ENCODE results near the gene XXYLT1.

Gene XXYLT1

GRCh38 chr3:195124378-195124992, 146.5 kb downstream of the XXYLT1 start:
- TF ChIP-seq ZNF8 (CRISPR knock-in tag; IDR thresholded peaks at IDR 0.05) (peak; percentile 19; the same call in 1 of the 2 replicates), ZFP3 (CRISPR knock-in tag; IDR thresholded peaks at IDR 0.05) (no peak)
- no peak for ATAC-seq

- TF ChIP-seq ISL1 (CRISPR knock-in tag; IDR thresholded peaks at IDR 0.05) = no peak
- TF ChIP-seq TOX (CRISPR knock-in tag; IDR thresholded peaks at IDR 0.05; ENCODE audit: borderline replicate concordance) = no peak
- no peak for TF ChIP-seq ZC3H10 (CRISPR knock-in tag; IDR thresholded peaks at IDR 0.05)
- no peak for TF ChIP-seq POU6F1 (CRISPR knock-in tag; IDR thresholded peaks at IDR 0.05; ENCODE audit: borderline replicate concordance, low read depth)
- TF ChIP-seq GLIS3 (CRISPR knock-in tag; IDR thresholded peaks at IDR 0.05) = no peak
- TF ChIP-seq ZNF565 (CRISPR knock-in tag; conservative IDR thresholded peaks at IDR 0.05; ENCODE audit: low read depth) = no peak
- TF ChIP-seq ZFP3 (CRISPR knock-in tag; IDR thresholded peaks at IDR 0.05) = no peak
- no peak for TF ChIP-seq BACH2 (CRISPR knock-in tag; IDR thresholded peaks at IDR 0.05; ENCODE audit: borderline replicate concordance)
- TF ChIP-seq OSR1 (CRISPR knock-in tag; IDR thresholded peaks at IDR 0.05) = no peak
- no peak for ATAC-seq
Observed at GRCh38 chr3:195123281-195123691, 147.7 kb downstream of the XXYLT1 start.

- TF ChIP-seq ZFP30 (CRISPR knock-in tag; IDR thresholded peaks at IDR 0.05) = no peak
- TF ChIP-seq TSHZ2 (CRISPR knock-in tag; IDR thresholded peaks at IDR 0.05) = no peak
- no peak for TF ChIP-seq ESRRG (CRISPR knock-in tag; IDR thresholded peaks at IDR 0.05)
- no peak for TF ChIP-seq CREB5 (CRISPR knock-in tag; IDR thresholded peaks at IDR 0.05; ENCODE audit: low read depth)
- TF ChIP-seq CSDC2 (CRISPR knock-in tag; IDR thresholded peaks at IDR 0.05) = no peak
- no peak for TF ChIP-seq PPARA (CRISPR knock-in tag; IDR thresholded peaks at IDR 0.05; ENCODE audit: borderline replicate concordance)
- no peak for TF ChIP-seq POU6F1 (CRISPR knock-in tag; IDR thresholded peaks at IDR 0.05; ENCODE audit: borderline replicate concordance, low read depth)
- no peak for TF ChIP-seq BACH2 (CRISPR knock-in tag; IDR thresholded peaks at IDR 0.05; ENCODE audit: borderline replicate concordance)
- no peak for TF ChIP-seq ARNTL (CRISPR knock-in tag; IDR thresholded peaks at IDR 0.05; ENCODE audit: borderline replicate concordance, low read depth)
- no peak for TF ChIP-seq GLIS3 (CRISPR knock-in tag; IDR thresholded peaks at IDR 0.05)
- no peak for TF ChIP-seq SNAI2 (CRISPR knock-in tag; IDR thresholded peaks at IDR 0.05)
- ATAC-seq = no peak
Observed at GRCh38 chr3:195122261-195122660, 148.7 kb downstream of the XXYLT1 start.

GRCh38 chr3:195120267-195120601, 150.7 kb downstream of the XXYLT1 start:
- TF ChIP-seq TOX (CRISPR knock-in tag; IDR thresholded peaks at IDR 0.05; ENCODE audit: borderline replicate concordance) = no peak
- no peak for TF ChIP-seq ZFP30 (CRISPR knock-in tag; IDR thresholded peaks at IDR 0.05)
- TF ChIP-seq GLIS3 (CRISPR knock-in tag; IDR thresholded peaks at IDR 0.05) = no peak
- no peak for TF ChIP-seq ZFP3 (CRISPR knock-in tag; IDR thresholded peaks at IDR 0.05)
- no peak for TF ChIP-seq SNAI2 (CRISPR knock-in tag; IDR thresholded peaks at IDR 0.05)
- no peak for TF ChIP-seq CSDC2 (CRISPR knock-in tag; IDR thresholded peaks at IDR 0.05)
- no peak for TF ChIP-seq PPARA (CRISPR knock-in tag; IDR thresholded peaks at IDR 0.05; ENCODE audit: borderline replicate concordance)
- TF ChIP-seq PATZ1 (CRISPR knock-in tag; IDR thresholded peaks at IDR 0.05; ENCODE audit: borderline replicate concordance) = no peak
- TF ChIP-seq CSRNP3 (CRISPR knock-in tag; IDR thresholded peaks at IDR 0.05) = no peak
- TF ChIP-seq ISL1 (CRISPR knock-in tag; IDR thresholded peaks at IDR 0.05) = no peak
- TF ChIP-seq OSR1 (CRISPR knock-in tag; IDR thresholded peaks at IDR 0.05) = no peak
- no peak for TF ChIP-seq ZNF70 (CRISPR knock-in tag; IDR thresholded peaks at IDR 0.05)
- TF ChIP-seq ARNTL (CRISPR knock-in tag; IDR thresholded peaks at IDR 0.05; ENCODE audit: borderline replicate concordance, low read depth) = no peak

More at GRCh38 chr3:195120267-195120601, 150.7 kb downstream of the XXYLT1 start:
- no peak for ATAC-seq
